MM.1S (cell line): ENCODE results near the gene KLHDC7B.
A peak's percentile ranks its signal among the peaks of the same experiment; 100 is the strongest.

Source experiments
- DNase-seq: peaks from one replicate; pipeline ENCODE4 v3.0.0-alpha.2; 2015
- H2AFZ ChIP-seq: fragments of 300-600 bp; sonication (generic); 2 replicates; pipeline ENCODE4 v1.6.0; 2016; ENCODE audit warnings: antibody characterized with exemption, low read length
- H3F3A ChIP-seq: fragments of 300-600 bp; sonication (generic); 2 replicates; pipeline ENCODE4 v1.6.1; 2016; ENCODE audit warnings: mild to moderate bottlenecking, antibody characterized with exemption, low read length, moderate library complexity, mixed read lengths; ENCODE audit not compliant: insufficient read depth
- H3K27ac ChIP-seq: fragments of 300-600 bp; sonication (generic); 2 replicates; pipeline ENCODE4 v1.5.1; 2016; ENCODE audit warnings: mild to moderate bottlenecking, low read length
- H3K27me3 ChIP-seq: fragments of 300-600 bp; sonication (generic); replicated peaks from 2 replicates; pipeline ENCODE4 v1.6.0; 2016; ENCODE audit warnings: low read length; ENCODE audit not compliant: insufficient read depth
- H3K36me3 ChIP-seq: fragments of 300-600 bp; sonication (generic); replicated peaks from 2 replicates; pipeline ENCODE4 v1.6.1; 2016; ENCODE audit warnings: mild to moderate bottlenecking, low read length, mixed read lengths; ENCODE audit not compliant: insufficient read depth
- H3K4me1 ChIP-seq: fragments of 300-600 bp; sonication (generic); 2 replicates; pipeline ENCODE4 v1.6.1; 2016; ENCODE audit warnings: low read length, mixed read lengths
- H3K4me2 ChIP-seq: fragments of 300-600 bp; sonication (generic); 2 replicates; pipeline ENCODE4 v1.6.0; 2016; ENCODE audit warnings: low read depth, low read length
- H3K4me3 ChIP-seq: fragments of 300-600 bp; sonication (generic); 2 replicates; pipeline ENCODE4 v1.5.1; 2016; ENCODE audit warnings: low read length, mixed read lengths
- H3K79me2 ChIP-seq: fragments of 300-600 bp; sonication (generic); 2 replicates; pipeline ENCODE4 v1.6.1; 2016; ENCODE audit warnings: mixed run types, low read length, mixed read lengths
- H3K9ac ChIP-seq: fragments of 300-600 bp; sonication (generic); 2 replicates; pipeline ENCODE4 v1.6.1; 2016; ENCODE audit warnings: low read length, mixed read lengths
- H3K9me2 ChIP-seq: fragments of 300-600 bp; sonication (generic); replicated peaks from 2 replicates; pipeline ENCODE4 v1.6.1; 2016; ENCODE audit warnings: mild to moderate bottlenecking, low read length, mixed read lengths; ENCODE audit not compliant: insufficient read depth
- H3K9me3 ChIP-seq: fragments of 300-600 bp; sonication (generic); replicated peaks from 2 replicates; pipeline ENCODE4 v1.6.1; 2016; ENCODE audit warnings: mild to moderate bottlenecking, low read length, mixed read lengths; ENCODE audit not compliant: insufficient read depth
- H4K20me1 ChIP-seq: fragments of 300-600 bp; sonication (generic); 2 replicates; pipeline ENCODE4 v1.6.1; 2016; ENCODE audit warnings: mild to moderate bottlenecking, low read length, moderate library complexity, mixed read lengths; ENCODE audit not compliant: insufficient read depth
- EZH2 ChIP-seq: fragments of 300-600 bp; sonication (generic); optimal IDR thresholded peaks from 2 replicates; pipeline ENCODE3; 2017; ENCODE audit warnings: low read depth, mild to moderate bottlenecking, antibody characterized with exemption, low read length, mixed read lengths
- EZH2phosphoT487 ChIP-seq: fragments of 300-600 bp; sonication (generic); IDR thresholded peaks from 2 replicates; pipeline ENCODE4 v1.6.1; 2018; ENCODE audit warnings: antibody characterized with exemption, low read length
- TF ChIP-seq, protein P1 (sequence below): fragments of 300-600 bp; sonication (generic); IDR thresholded peaks from 2 replicates; pipeline ENCODE4 v1.5.1; 2016; ENCODE audit warnings: antibody characterized with exemption, low read length, mixed read lengths

KLHDC7B gene

DNA sequence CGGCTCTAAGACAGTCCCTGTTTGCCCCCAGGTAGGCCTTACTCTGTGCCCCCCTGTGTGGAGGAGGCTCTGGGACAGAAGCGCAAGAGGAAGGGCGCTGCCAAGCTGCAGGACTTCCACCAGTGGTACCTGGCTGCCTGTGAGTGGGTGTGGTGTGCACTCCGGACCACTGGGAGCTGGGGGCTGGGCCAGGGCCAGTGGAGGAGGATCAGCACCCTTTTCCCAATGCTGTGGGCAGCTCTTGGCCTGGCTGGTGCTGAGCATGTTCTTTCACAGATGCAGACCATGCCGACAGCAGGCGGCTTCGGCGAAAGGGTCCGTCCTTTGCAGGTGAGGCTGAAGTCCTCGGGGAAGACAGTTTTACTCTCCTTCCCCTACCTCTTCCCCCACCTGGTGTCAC, 24.0 kb upstream of the KLHDC7B start:
- H3K9ac ChIP-seq: no peak overlapping the region
- H3K4me2 ChIP-seq: no peak overlapping the region
- H3K79me2 ChIP-seq: peaks cover 54% of the 10 kb centered on the region
- no peaks in the 10 kb centered on the region for H3K9me2 ChIP-seq
- no peak overlapping the region for H3K27ac ChIP-seq
- no peaks in the 10 kb centered on the region for H3K27me3 ChIP-seq
- H3K9me3 ChIP-seq: no peaks in the 10 kb centered on the region
- no peaks in the 10 kb centered on the region for H4K20me1 ChIP-seq
- peaks cover 11% of the 10 kb centered on the region; the same call in 1 of the 2 replicates for H3F3A ChIP-seq
- no peak for DNase-seq
- no peak overlapping the region for H3K4me3 ChIP-seq
- TF ChIP-seq EZH2: no peak
- TF ChIP-seq, protein P1, sequence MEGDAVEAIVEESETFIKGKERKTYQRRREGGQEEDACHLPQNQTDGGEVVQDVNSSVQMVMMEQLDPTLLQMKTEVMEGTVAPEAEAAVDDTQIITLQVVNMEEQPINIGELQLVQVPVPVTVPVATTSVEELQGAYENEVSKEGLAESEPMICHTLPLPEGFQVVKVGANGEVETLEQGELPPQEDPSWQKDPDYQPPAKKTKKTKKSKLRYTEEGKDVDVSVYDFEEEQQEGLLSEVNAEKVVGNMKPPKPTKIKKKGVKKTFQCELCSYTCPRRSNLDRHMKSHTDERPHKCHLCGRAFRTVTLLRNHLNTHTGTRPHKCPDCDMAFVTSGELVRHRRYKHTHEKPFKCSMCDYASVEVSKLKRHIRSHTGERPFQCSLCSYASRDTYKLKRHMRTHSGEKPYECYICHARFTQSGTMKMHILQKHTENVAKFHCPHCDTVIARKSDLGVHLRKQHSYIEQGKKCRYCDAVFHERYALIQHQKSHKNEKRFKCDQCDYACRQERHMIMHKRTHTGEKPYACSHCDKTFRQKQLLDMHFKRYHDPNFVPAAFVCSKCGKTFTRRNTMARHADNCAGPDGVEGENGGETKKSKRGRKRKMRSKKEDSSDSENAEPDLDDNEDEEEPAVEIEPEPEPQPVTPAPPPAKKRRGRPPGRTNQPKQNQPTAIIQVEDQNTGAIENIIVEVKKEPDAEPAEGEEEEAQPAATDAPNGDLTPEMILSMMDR: no peak
- no peak for TF ChIP-seq EZH2phosphoT487
- H3K36me3 ChIP-seq: 0 out of 2 replicates have a peak, but pooled peaks cover 1% of the 10 kb centered on the region
- no peak overlapping the region for H2AFZ ChIP-seq
- peaks cover 17% of the 10 kb centered on the region for H3K4me1 ChIP-seq

DNA sequence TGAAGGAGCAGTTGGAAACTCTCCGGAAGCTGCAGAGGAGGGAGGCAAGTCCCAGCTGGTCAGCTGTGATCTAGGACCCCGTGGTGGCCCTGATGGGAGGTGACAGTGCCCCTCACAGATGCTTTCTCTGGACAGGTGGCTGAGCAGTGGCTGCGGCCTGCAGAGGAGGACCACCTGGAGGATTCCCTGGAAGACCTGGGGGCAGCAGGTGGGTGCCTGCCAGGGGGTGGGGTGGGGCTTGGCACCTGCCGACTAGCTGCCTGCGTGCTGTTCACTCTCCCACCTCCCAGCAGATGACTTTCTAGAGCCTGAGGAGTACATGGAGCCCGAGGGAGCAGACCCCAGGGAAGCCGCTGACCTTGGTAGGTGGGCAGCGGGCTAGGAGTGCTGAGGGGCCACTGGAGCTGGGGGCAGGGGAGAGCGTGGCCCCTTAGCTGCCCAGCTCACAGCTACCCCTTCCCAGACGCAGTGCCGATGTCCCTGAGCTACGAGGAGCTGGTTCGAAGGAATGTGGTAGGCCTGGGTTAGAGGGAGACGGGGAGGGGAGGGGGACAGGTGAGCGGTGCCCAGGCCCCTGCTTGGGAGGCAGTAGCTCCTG, 23.4 kb upstream of the KLHDC7B start:
- Histone ChIP-seq H3K27me3 (no peaks in the 10 kb centered on the region), H4K20me1 (no peaks in the 10 kb centered on the region), H3K36me3 (no peaks in the 10 kb centered on the region), H3K4me1 (peaks cover 18% of the 10 kb centered on the region), H2AFZ (no peak overlapping the region), H3K27ac (no peak overlapping the region), H3K4me2 (no peak overlapping the region), H3K4me3 (no peak overlapping the region), H3K9me2 (no peaks in the 10 kb centered on the region), H3F3A (peaks cover 14% of the 10 kb centered on the region; the same call in 1 of the 2 replicates), H3K79me2 (peaks cover 49% of the 10 kb centered on the region), H3K9ac (no peak overlapping the region), H3K9me3 (no peaks in the 10 kb centered on the region)
- DNase-seq: peak; percentile 5
- TF ChIP-seq EZH2 (no peak), EZH2phosphoT487 (no peak)
- TF ChIP-seq, protein P1: no peak

DNA sequence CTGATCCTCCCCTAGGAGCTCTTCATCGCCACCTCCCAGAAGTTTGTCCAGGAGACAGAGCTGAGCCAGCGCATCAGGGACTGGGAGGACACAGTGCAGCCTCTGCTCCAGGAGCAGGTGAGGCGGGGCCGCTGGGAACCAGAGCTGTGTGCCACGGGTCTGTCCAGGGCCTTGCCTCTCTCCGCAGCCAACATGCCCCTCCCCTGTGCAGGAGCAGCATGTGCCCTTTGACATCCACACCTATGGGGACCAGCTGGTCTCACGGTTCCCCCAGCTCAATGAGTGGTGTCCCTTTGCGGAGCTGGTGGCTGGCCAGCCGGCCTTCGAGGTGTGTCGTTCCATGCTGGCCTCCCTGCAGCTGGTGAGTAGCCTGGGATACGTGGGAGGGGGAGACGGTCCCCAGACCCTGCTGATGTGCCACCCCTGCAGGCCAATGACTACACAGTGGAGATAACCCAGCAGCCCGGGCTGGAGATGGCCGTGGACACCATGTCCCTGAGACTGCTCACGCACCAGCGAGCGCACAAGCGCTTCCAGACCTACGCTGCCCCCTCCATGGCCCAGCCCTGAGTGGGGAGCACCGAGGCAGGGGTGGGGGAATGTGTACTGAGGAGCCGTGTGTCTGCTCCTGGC, 22.8 kb upstream of the KLHDC7B start:
- Histone ChIP-seq H3K27ac (no peak overlapping the region), H3K4me3 (no peak overlapping the region), H4K20me1 (no peaks in the 10 kb centered on the region), H2AFZ (no peak overlapping the region), H3K4me2 (no peak overlapping the region), H3K27me3 (no peaks in the 10 kb centered on the region), H3K36me3 (no peaks in the 10 kb centered on the region), H3K9me2 (no peaks in the 10 kb centered on the region), H3K4me1 (peaks cover 18% of the 10 kb centered on the region), H3F3A (peaks cover 20% of the 10 kb centered on the region; the same call in 1 of the 2 replicates), H3K79me2 (peaks cover 43% of the 10 kb centered on the region), H3K9me3 (no peaks in the 10 kb centered on the region), H3K9ac (no peak overlapping the region)
- TF ChIP-seq, protein P1: no peak
- TF ChIP-seq EZH2phosphoT487: no peak
- no peak for TF ChIP-seq EZH2
- DNase-seq: no peak
